ENCODE measurements around the gene CADM4. TPM values are rescaled to one million over a fixed set of nuclear protein-coding genes. Genes with fewer than 3 reads are reported as not detected.

CADM4 gene
- total RNA-seq, 1 experiment from 2014 or later: 28.7 TPM

- Histone ChIP-seq H3K4me2 (ENCODE audit: low read length) (no peak overlapping the region), H3K4me1 (ENCODE audit: control insufficient read depth in 1 of 2, insufficient read depth in 2 of 2, low read length in 2 of 2) (peaks cover 4 to 19% of the 10 kb centered on the region in 2 experiments; a peak in 3 of 4 replicates), H2AFZ (ENCODE audit: low read depth, low read length, poor library complexity, severe bottlenecking) (no peak overlapping the region), H3K27ac (ENCODE audit: low read depth, low read length) (no peak overlapping the region), H3K79me2 (ENCODE audit: insufficient read depth, low read length) (no peaks in the 10 kb centered on the region), H3K9me3 (ENCODE audit: control insufficient read depth in 1 of 2, insufficient read depth in 1 of 2, low read depth in 1 of 2, low read length in 2 of 2) (no peaks in the 10 kb centered on the region), H4K20me1 (ENCODE audit: insufficient read depth) (no peaks in the 10 kb centered on the region), H3K27me3 (ENCODE audit: insufficient read depth, low read length) (peaks cover under 1% of the 10 kb centered on the region; the same call in 1 of the 2 replicates), H3K4me3 (replicated peaks in 1 of 2; ENCODE audit: low read depth in 1 of 2, low read length in 2 of 2) (no peak overlapping the region), H3K9me2 (ENCODE audit: insufficient read depth) (no peaks in the 10 kb centered on the region), H3K9ac (ENCODE audit: low read length) (no peak overlapping the region), H3K36me3 (ENCODE audit: control insufficient read depth in 1 of 2, insufficient read depth in 2 of 2, low read length in 2 of 2) (no peaks in the 10 kb centered on the region)
- intact Hi-C loops (cut with micrococcal nuclease): no loop called here
- ChIA-PET CTCF (no interaction called here), RAD21 (ENCODE audit: low non-redundant PET in 1 of 2, low total read pairs in 2 of 2, uncharacterized antibody in 2 of 2, unreplicated experiment in 2 of 2) (interaction anchor here in 1 of 2 experiments (0.6 kb wide), 1 partner anchor 77 kb away, joined by 4 read pairs; no protein-coding TSS in a partner anchor), POLR2A (interaction anchor here (0.6 kb wide), 1 partner anchor 35 kb away, joined by 6 read pairs; no protein-coding TSS in a partner anchor)
- ATAC-seq: no peak
- no TSS peak for BruUV-seq (replicated peaks)
- TF ChIP-seq CBX3 (IDR thresholded peaks at IDR 0.05; ENCODE audit: low read depth) (no peak), REST (IDR thresholded peaks at IDR 0.05; ENCODE audit: low read depth) (no peak), EZH2 (IDR thresholded peaks at IDR 0.05) (no peak), YY1 (IDR thresholded peaks at IDR 0.05; ENCODE audit: extremely low read depth, insufficient replicate concordance, low read depth, low read length) (no peak), EZH2phosphoT487 (IDR thresholded peaks at IDR 0.05; ENCODE audit: borderline replicate concordance) (no peak)
- TF ChIP-seq, protein P1, sequence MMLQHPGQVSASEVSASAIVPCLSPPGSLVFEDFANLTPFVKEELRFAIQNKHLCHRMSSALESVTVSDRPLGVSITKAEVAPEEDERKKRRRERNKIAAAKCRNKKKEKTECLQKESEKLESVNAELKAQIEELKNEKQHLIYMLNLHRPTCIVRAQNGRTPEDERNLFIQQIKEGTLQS (IDR thresholded peaks at IDR 0.05): no peak
- DNase-seq (ENCODE audit: low read depth, low spot score): no peak
Observed at GRCh38 chr19:43633520-43633919, 6.1 kb downstream of the CADM4 start.
